Inferior parietal cortex (tissue), 1 donor: ENCODE measurements around the gene GPC6.

Experiments
- DNase-seq: peaks from one replicate; pipeline ENCODE4 v3.0.0-alpha.2; 2016; ENCODE audit errors: extremely low spot score

Gene GPC6

DNA sequence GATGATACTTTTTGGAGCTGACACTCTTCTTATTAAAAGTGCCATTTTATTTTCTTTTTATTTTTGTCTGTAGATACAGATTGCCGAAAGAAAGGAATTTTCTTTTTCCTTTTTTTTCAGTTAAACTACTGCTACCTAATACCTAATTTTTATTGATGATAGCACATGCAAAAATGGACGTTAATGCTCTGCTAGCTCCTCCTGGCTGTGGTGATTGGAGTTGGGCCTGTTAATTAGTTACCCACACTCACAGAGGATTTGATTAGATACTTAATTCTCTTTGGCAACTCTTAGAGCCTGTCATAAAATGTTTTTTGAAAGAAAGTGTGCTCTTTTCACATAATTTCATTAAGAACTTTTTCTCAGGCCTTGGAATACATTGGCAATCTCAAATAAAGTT, 886.1 kb downstream of the GPC6 start:
- no peak for DNase-seq

DNA sequence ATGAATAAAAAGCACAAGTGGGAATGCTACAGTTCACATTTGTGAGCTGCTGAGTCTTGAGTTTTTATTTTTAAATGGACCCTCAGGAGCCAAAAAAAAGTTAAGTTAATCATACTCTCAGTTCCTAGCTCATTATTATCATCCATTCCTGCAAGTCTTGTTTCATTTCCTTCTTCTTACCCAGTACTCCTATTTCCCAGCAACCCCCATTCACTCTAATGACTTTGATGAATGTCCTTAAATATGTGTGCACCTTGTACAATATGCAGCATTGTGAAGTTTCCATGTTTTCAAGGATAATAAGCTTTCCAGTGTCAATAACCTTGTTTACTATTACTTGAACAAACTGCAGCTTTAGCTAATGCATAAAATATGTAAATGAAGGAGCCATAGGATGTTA, 886.6 kb downstream of the GPC6 start:
- DNase-seq: no peak

DNA sequence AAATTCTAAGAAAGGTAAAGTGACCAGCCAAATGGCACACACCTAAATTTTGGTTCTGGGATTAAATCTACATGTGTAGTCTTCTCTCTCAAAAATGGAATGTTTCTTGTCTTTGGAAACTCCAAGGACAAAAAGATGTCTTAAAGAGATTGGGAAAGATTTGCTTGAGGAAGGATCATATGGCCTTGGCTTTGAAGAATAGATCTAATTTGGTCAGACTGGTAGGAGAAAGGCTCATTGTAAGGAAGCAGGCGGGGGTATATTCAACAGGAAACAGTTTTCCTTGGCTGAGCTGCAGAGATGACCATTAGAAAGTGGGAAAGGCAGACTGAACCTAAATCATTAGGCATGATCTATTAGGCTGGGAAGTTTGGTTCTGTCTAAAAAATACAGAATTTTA, 887.6 kb downstream of the GPC6 start:
- DNase-seq: no peak

- DNase-seq: no peak
Observed at GRCh38 chr13:94115054-94115453, 888.4 kb downstream of the GPC6 start.

DNA sequence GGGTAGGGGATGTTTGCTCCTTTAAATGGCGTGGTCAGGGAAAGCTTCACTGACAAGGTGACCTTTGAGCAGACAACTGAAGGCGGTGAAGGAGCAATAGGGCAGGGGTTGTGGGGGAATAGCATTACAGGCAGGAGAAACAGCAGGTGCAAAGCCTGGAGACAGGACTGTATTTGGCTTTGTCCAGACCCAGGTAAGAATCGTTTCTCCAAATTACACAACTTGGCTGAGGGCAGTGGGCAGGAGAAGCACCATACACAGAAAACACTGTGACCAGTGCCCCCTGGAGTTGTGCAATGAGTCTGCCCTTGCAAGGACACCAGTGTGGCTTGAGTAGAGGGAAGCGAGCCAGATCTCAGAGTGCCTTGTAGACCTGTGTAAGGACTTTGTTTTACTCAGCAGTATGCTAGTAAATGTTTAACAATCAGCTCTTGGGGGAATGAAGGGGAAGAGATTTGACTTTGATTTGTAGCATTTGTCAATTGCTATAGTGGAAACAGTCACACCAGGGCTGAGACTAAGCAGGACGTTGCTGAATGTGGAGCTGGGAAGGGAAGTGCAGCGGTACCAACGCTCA, 892.8 kb downstream of the GPC6 start:
- no peak for DNase-seq

DNA sequence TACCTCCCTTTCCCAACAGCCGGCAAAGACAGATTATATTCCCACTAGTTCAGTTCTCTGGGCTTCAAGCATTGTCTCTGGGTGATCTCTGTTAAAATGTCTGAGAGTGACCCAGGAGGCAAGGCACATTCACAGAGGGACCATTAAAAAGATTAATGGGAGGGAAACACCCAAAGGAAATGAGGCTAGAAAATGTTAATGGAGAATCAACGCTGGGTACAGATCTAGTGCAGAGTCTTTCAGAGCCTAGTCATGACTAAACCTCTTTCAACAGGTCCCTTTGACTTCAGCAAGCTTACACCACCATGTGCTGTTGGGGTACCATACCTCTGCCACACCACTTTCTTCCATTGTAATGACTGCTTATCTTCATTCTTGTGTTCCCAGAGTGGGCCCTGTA, 894.3 kb downstream of the GPC6 start:
- no peak for DNase-seq

DNA sequence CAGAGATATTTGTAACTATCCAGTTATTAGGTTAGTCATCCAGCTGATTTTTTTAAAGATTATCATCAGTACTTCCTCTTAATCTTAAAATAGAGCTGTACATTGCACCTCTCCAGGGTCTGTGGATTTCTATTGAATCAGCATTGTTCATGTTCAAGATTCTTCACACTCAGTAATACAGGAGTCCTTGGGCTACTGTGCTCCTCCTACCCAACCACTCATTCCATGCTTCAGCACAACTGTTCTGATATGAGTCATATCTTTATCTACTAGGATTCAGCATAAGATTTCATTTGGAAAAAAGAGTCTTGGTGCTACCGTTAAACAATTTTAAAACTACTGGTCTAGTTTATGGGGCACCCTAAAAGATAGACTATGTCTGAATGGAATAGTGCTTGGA, 895.1 kb downstream of the GPC6 start:
- no peak for DNase-seq

GRCh38 chr13:94122300-94122915, 895.8 kb downstream of the GPC6 start:
- DNase-seq: no peak

GRCh38 chr13:94123557-94123956, 897.0 kb downstream of the GPC6 start:
- no peak for DNase-seq

- peak; percentile 25 for DNase-seq
Observed at GRCh38 chr13:94128430-94128829, 901.8 kb downstream of the GPC6 start.

DNA sequence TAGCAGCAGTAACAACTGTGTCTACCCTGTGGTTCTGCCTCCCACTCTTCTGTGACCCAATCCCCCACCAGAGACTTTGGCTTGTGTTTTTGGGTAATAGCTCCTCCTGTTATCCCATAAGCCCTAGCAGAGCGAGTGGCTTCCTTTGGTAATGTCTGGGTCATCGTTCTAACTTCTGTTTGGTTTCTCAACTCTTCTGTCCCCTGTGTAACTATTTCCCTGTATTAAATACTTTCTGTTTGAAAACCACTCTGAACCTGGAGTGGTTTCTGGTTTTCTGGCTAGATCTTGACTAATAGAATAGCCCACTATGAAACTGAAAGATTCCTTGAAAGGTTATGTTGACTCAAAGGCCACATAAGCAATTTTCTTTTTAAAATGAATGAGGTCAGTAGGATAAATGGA, 902.9 kb downstream of the GPC6 start:
- no peak for DNase-seq

- no peak for DNase-seq
Observed at GRCh38 chr13:94138831-94139230, 912.2 kb downstream of the GPC6 start.

GRCh38 chr13:94139393-94139995, 912.9 kb downstream of the GPC6 start:
- DNase-seq: no peak

DNA sequence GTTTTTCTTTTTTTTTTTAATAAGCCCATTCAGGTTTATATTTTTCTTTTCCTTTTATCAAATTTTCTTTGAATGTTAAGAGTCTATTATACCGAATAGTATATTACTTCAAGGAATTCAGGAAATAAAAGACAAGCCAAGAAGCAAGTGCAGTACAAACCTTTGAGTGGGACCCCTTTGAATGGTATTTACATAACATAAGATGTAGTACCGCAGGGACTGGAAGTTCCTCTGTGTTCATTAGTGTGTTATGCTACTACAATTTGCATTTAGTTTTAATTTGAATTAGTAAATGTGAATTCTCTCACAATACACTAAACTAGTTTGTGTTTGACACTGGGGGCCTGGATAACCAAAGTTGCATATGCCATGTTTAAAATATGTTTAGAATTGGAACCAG, 913.4 kb downstream of the GPC6 start:
- no peak for DNase-seq

GRCh38 chr13:94140511-94140910, 913.9 kb downstream of the GPC6 start:
- DNase-seq: no peak

DNA sequence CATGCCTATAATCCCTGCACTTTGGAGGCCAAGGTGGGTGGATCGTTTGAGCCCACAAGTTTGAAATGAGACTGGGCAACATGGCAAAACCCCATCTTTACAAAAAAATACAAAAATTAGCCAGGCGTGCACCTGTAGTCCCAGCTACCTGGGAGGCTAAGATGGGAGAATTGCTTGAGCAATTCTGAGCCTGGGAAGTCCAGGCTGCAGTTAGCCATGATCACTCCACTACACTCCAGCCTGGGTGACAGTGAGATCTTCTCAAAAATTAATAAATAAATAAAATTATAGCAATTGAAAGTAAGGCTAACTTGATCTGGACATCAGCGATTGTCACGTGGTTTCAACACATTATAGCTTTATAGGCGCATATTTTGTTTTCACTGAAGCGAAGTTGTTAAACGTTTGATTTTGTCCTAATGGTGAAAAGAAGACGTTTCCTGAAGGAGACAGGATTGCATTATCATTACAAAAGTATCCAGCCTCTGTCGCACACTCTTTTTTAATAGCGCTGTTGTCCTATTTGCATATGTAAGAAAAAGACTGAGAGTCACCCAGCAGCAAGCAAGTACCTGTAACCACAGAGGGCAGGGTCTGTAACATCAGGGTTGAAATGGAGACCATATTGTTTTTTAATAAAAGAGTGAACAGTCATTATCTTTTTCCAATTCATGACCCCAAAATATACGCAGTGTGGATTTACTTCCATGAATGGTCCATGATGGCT, 917.2 kb downstream of the GPC6 start:
- no peak for DNase-seq

DNA sequence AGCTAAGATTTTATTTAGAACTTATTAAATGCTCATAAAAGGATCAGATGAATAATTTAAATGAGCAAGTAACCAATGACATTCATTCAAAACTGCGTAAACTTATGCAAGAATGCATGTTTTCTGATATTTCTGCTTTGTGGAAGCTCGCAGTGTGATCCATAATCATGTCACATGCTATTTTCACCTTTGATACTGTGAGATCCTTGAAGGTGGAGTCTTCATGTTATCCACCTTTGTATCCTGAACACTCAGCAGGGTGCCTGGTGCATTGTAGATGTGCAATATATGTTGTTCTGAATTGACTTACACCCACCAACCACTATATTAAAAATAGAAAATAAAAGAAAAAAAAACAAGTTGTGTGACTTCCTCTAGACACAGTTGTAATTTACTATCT, 919.4 kb downstream of the GPC6 start:
- DNase-seq: no peak

DNA sequence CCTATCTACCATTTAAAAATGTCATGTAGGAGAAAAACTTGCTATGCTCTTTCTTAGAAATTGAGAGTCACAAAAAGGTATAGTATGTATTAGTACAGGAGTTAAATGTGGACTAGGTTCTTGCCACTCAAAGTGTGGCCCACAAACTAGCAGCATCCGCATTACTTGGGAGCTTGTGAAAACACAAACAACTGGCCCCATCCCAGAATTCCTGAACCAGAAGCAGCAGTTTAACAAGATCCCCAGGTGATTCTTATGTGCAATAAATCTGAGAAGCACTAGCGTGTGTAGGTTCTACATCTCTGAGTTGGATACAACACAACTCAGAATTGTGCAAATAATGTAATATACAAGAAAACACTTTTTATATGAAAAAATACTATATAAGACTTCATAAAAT, 927.0 kb downstream of the GPC6 start:
- no peak for DNase-seq

GRCh38 chr13:94154367-94154766, 927.8 kb downstream of the GPC6 start:
- no peak for DNase-seq

DNA sequence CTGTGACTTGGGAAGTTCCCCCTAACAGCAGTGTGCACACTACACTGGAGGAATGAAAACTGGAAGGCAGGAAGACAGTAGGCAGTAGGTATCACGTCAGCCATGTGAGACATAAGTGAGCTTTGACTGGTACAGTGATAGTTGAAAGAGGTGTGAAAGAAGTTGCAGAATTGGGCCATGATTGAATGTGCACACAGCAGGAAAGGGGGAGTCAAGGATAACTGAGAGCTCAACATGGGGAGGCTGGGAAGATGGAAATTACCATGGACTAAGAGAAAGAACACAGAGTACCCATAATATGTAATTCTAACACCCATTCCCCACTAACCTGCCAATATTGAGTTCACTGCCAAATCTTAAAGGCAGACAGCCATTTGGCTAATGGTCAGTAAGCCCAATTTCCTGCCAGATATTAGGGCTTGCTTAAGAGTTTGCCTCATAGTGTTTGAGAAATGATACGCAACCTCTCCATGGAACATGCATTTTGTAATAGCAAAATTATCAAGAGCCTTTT, 931.2 kb downstream of the GPC6 start:
- DNase-seq: no peak

DNA sequence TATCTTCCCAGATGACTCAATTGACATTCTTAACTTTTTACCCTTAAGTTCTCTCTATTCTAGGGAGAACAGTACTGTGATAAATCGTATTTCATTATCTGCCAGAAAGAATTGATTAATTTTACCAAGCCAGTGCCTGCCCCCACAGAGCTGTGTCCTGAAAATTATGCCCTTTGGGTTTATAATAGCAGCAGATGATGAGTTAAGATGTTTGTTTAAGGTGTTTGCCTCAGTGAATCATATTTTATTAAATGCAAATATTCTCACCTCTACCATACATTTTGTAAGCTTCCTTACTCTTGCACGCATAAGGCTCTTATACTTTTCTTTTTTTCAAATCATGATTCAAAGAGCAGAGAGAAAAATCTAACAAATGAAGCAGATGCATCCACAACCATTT, 934.3 kb downstream of the GPC6 start:
- DNase-seq: no peak

- DNase-seq: no peak
Observed at GRCh38 chr13:94162289-94162688, 935.7 kb downstream of the GPC6 start.

- no peak for DNase-seq
Observed at GRCh38 chr13:94163535-94163934, 936.9 kb downstream of the GPC6 start.
